Spleen (tissue), 7 donors: Measurements from ENCODE around the gene OR1J4.

Experiments
- POLR2A ChIP-seq, 3 donors: fragments of 450-650 bp; IDR thresholded peaks; one replicate each; pipeline ENCODE4 v1.5.1; 2017; ENCODE audit warnings: antibody characterized with exemption in 3 of 3, mild to moderate bottlenecking in 1 of 3
- TF ChIP-seq, protein P1 (sequence below), 11 experiments: fragments of 200-600 bp in 7 of 11; fragments of 450-650 bp in 4 of 11; sonication (generic) in 4 of 11; IDR thresholded peaks in 8 of 11; conservative IDR thresholded peaks in 3 of 11; 1 replicate in 7 of 11; 2 replicates in 4 of 11; pipeline versions ENCODE4 v1.4.0 to v1.8.0; 2016 to 2021; ENCODE audit warnings: antibody characterized with exemption in 11 of 11, inconsistent platforms in 4 of 11, mild to moderate bottlenecking in 1 of 11
- donor health status: DM: no; HTN: no; CAD: no; lungs with moderate emphysema.
- donor health status: DM: no; HTN: no; CAD: no.
- donor health status: DM: no; HTN: no; CAD: no.

- TF ChIP-seq, protein P1, sequence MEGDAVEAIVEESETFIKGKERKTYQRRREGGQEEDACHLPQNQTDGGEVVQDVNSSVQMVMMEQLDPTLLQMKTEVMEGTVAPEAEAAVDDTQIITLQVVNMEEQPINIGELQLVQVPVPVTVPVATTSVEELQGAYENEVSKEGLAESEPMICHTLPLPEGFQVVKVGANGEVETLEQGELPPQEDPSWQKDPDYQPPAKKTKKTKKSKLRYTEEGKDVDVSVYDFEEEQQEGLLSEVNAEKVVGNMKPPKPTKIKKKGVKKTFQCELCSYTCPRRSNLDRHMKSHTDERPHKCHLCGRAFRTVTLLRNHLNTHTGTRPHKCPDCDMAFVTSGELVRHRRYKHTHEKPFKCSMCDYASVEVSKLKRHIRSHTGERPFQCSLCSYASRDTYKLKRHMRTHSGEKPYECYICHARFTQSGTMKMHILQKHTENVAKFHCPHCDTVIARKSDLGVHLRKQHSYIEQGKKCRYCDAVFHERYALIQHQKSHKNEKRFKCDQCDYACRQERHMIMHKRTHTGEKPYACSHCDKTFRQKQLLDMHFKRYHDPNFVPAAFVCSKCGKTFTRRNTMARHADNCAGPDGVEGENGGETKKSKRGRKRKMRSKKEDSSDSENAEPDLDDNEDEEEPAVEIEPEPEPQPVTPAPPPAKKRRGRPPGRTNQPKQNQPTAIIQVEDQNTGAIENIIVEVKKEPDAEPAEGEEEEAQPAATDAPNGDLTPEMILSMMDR (IDR thresholded peaks at IDR 0.05 in 8 of 11, conservative IDR thresholded peaks at IDR 0.05 in 3 of 11): no peak
- TF ChIP-seq POLR2A (IDR thresholded peaks at IDR 0.05): no peak
Observed at GRCh38 chr9:122526602-122527001, 7.7 kb downstream of the OR1J4 start.
